ENCODE measurements around the gene AUTS2.

- TF ChIP-seq, protein P1, sequence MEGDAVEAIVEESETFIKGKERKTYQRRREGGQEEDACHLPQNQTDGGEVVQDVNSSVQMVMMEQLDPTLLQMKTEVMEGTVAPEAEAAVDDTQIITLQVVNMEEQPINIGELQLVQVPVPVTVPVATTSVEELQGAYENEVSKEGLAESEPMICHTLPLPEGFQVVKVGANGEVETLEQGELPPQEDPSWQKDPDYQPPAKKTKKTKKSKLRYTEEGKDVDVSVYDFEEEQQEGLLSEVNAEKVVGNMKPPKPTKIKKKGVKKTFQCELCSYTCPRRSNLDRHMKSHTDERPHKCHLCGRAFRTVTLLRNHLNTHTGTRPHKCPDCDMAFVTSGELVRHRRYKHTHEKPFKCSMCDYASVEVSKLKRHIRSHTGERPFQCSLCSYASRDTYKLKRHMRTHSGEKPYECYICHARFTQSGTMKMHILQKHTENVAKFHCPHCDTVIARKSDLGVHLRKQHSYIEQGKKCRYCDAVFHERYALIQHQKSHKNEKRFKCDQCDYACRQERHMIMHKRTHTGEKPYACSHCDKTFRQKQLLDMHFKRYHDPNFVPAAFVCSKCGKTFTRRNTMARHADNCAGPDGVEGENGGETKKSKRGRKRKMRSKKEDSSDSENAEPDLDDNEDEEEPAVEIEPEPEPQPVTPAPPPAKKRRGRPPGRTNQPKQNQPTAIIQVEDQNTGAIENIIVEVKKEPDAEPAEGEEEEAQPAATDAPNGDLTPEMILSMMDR (IDR thresholded peaks at IDR 0.05; ENCODE audit: low read length): no peak
- no peak for TF ChIP-seq EZH2 (IDR thresholded peaks at IDR 0.05; ENCODE audit: borderline replicate concordance, low read length)
Measured at GRCh38 chr7:70142247-70142932, 544.1 kb downstream of the AUTS2 start.

Data from OCI-LY1 (cell line).